HuH-7 (cell line): ENCODE measurements around the gene ZNF541.
"Not testable (repeated sequence)": the region's sequence is repeated elsewhere in the genome, so short reads cannot be mapped to it uniquely, and the experiment has no call there.

Experiments
- DNase-seq: peaks from one replicate; pipeline ENCODE4 v3.0.0; 2011; ENCODE audit warnings: low spot score

ZNF541 gene

GRCh38 chr19:47600246-47601179 lies 27.6 kb upstream of the ZNF541 start:
- DNase-seq: peak; percentile 98

- not testable (repeated sequence) for DNase-seq
These were observed 26.8 kb upstream of the ZNF541 start for GRCh38 chr19:47599671-47600245.

GRCh38 chr19:47598407-47599349 lies 25.7 kb upstream of the ZNF541 start:
- no peak for DNase-seq

- DNase-seq: no peak
These were observed 23.0 kb upstream of the ZNF541 start for GRCh38 chr19:47595944-47596343.

GRCh38 chr19:47593860-47594259 lies 20.9 kb upstream of the ZNF541 start:
- no peak for DNase-seq

GRCh38 chr19:47589824-47590223 lies 16.9 kb upstream of the ZNF541 start:
- no peak for DNase-seq

GRCh38 chr19:47587295-47587694 lies 14.3 kb upstream of the ZNF541 start:
- DNase-seq: no peak

- not testable (repeated sequence) for DNase-seq
These were observed 10.2 kb upstream of the ZNF541 start for GRCh38 chr19:47583161-47583560.

GRCh38 chr19:47582320-47582909 lies 9.5 kb upstream of the ZNF541 start:
- DNase-seq: no peak

- DNase-seq: no peak
These were observed 8.8 kb upstream of the ZNF541 start for GRCh38 chr19:47581605-47582319.

GRCh38 chr19:47580397-47580796 lies 7.4 kb upstream of the ZNF541 start:
- DNase-seq: no peak

GRCh38 chr19:47572635-47573034 lies 313 bp downstream of the ZNF541 start:
- DNase-seq: no peak

- no peak for DNase-seq
These were observed 3.6 kb downstream of the ZNF541 start for GRCh38 chr19:47569331-47569730.

GRCh38 chr19:47564081-47564480 lies 8.9 kb downstream of the ZNF541 start:
- DNase-seq: peak; percentile 67

- peak; percentile 42 for DNase-seq
These were observed 11.4 kb downstream of the ZNF541 start for GRCh38 chr19:47561440-47562057.

- DNase-seq: no peak
These were observed 11.9 kb downstream of the ZNF541 start for GRCh38 chr19:47560999-47561398.

GRCh38 chr19:47550129-47550528 lies 22.8 kb downstream of the ZNF541 start:
- no peak for DNase-seq

- no peak for DNase-seq
These were observed 23.6 kb downstream of the ZNF541 start for GRCh38 chr19:47549261-47549862.

- DNase-seq: no peak
These were observed 25.7 kb downstream of the ZNF541 start for GRCh38 chr19:47547199-47547598.
